HUES48 (cell line): ENCODE measurements around the gene PDE4D.

Source experiments
- H3K27ac ChIP-seq: one replicate; pipeline ENCODE4 v1.7.0; 2013; ENCODE audit warnings: low read depth, low read length, inconsistent platforms
- H3K27me3 ChIP-seq: 2 replicates; pipeline ENCODE4 v1.6.1; 2013; ENCODE audit warnings: mild to moderate bottlenecking, low read length; ENCODE audit not compliant: control insufficient read depth, insufficient read depth
- H3K36me3 ChIP-seq: 2 replicates; pipeline ENCODE4 v1.6.1; 2013; ENCODE audit warnings: low read length; ENCODE audit not compliant: control insufficient read depth, insufficient read depth
- H3K4me1 ChIP-seq: 2 replicates; pipeline ENCODE4 v1.6.1; 2013; ENCODE audit warnings: mild to moderate bottlenecking, low read length; ENCODE audit not compliant: control insufficient read depth, insufficient read depth
- H3K4me3 ChIP-seq: 2 replicates; pipeline ENCODE4 v1.5.1; 2013; ENCODE audit warnings: mild to moderate bottlenecking, low read depth, low read length
- H3K9ac ChIP-seq: 2 replicates; pipeline ENCODE4 v1.6.1; 2013; ENCODE audit warnings: mild to moderate bottlenecking, low read depth, low read length, moderate library complexity
- H3K9me3 ChIP-seq: 2 replicates; pipeline ENCODE4 v1.6.1; 2013; ENCODE audit warnings: low read length; ENCODE audit not compliant: control insufficient read depth, insufficient read depth

The PDE4D gene

DNA sequence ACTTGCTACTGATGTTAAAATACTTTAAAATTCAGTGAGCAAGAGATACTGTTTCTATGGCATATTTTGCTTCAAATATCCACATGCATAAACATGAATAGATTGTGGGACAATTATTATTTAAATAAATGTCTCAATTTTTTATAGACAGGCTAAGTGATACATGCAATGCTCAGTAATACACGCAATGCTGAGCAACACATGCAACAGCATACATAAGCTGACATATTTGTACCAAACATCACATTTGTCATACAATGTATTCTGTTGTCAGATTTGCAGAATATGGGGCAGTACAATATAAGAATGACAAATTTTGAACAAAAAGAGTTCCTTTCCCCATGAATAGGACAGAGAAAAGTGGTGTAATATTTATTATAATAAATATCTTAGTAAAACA lies 155.5 kb downstream of the PDE4D start:
- no peak overlapping the region for H3K9ac ChIP-seq
- H3K4me3 ChIP-seq = no peak overlapping the region
- H3K27ac ChIP-seq = no peak overlapping the region
- no peaks in the 10 kb centered on the region for H3K27me3 ChIP-seq
- H3K36me3 ChIP-seq = no peaks in the 10 kb centered on the region
- H3K4me1 ChIP-seq = no peaks in the 10 kb centered on the region
- H3K9me3 ChIP-seq = no peaks in the 10 kb centered on the region

DNA sequence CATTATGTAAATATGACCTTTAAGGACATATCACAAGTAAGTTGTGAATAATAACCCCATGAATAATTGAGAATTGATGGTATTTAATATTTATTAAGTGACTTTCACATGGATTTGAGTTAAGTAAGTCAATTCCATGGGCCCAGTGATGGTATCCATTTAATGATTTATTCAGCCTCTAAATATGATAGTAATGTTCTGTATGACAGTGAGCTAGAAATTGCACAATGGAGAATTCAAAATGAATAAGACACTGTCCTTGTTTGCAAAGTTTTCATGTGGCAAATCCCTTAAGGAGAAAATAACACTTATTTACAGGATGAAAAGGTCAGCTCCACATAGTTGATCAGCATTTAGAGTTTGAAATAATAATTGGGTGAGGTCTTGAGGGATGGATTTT lies 160.7 kb downstream of the PDE4D start:
- Histone ChIP-seq H3K9me3 (no peaks in the 10 kb centered on the region), H3K4me1 (no peaks in the 10 kb centered on the region), H3K27me3 (no peaks in the 10 kb centered on the region), H3K36me3 (no peaks in the 10 kb centered on the region), H3K9ac (no peak overlapping the region), H3K27ac (no peak overlapping the region), H3K4me3 (no peak overlapping the region)

DNA sequence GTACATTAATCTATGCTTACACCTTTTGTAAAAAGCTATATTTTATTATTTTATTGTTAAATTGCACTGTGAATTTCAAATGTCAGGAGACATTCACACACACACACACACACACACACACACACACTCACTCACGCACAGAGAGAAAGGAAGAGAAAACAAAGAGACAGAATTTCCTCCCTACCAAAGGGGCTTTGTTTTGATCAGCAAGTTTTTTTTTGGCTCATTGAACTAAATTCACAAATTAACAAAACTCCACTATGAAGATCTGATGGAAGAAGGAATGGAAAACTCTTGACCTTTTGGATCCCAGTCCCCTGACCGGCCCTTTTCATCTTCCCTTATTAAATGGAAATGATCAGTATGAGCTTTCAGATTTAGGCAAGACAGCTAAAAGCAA lies 161.2 kb downstream of the PDE4D start:
- no peaks in the 10 kb centered on the region for H3K4me1 ChIP-seq
- H3K9me3 ChIP-seq = no peaks in the 10 kb centered on the region
- no peaks in the 10 kb centered on the region for H3K36me3 ChIP-seq
- no peak overlapping the region for H3K9ac ChIP-seq
- no peaks in the 10 kb centered on the region for H3K27me3 ChIP-seq
- H3K27ac ChIP-seq = no peak overlapping the region
- no peak overlapping the region for H3K4me3 ChIP-seq

DNA sequence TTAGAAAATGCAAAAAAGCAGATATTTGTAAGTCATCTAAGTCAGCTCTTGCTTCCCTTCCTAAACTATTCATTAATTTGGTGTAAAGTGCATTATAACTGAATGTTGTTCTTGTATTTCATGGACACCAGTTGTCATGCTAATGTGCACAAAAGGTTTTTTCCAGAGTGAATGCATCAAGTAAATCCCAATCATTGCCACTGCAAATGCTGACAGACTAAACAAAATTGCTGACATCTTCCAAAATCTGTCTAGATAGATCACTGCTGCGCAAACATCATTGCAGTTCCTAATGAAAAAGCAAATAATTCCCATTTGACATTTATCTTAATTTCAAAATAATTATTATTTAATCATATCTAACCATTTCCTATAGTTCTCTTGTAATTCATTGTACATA lies 161.7 kb downstream of the PDE4D start:
- no peak overlapping the region for H3K9ac ChIP-seq
- no peaks in the 10 kb centered on the region for H3K4me1 ChIP-seq
- H3K9me3 ChIP-seq = no peaks in the 10 kb centered on the region
- no peak overlapping the region for H3K27ac ChIP-seq
- H3K36me3 ChIP-seq = no peaks in the 10 kb centered on the region
- no peaks in the 10 kb centered on the region for H3K27me3 ChIP-seq
- no peak overlapping the region for H3K4me3 ChIP-seq

DNA sequence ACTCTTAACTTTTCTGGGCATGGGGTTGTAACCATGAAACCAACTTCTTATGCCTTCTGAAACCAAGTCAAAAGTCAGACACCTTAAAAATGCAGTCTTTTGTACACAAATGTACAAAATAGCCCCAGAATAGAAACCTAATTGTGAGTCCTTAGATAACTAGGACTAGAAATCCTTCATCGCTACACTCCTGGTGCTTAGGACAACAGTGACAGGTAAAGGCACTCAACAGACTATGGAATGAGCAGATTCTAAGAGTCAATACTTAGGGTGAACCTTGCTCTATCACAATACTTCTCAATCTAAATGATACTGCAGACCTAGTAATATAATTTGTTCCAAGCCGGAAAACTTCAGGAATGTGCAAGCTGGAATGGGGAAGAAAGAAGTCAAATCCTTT lies 163.7 kb downstream of the PDE4D start:
- H3K4me3 ChIP-seq = no peak overlapping the region
- no peaks in the 10 kb centered on the region for H3K27me3 ChIP-seq
- no peaks in the 10 kb centered on the region for H3K36me3 ChIP-seq
- H3K9me3 ChIP-seq = no peaks in the 10 kb centered on the region
- no peak overlapping the region for H3K27ac ChIP-seq
- no peak overlapping the region for H3K9ac ChIP-seq
- H3K4me1 ChIP-seq = peaks cover 6% of the 10 kb centered on the region; the same call in 1 of the 2 replicates

DNA sequence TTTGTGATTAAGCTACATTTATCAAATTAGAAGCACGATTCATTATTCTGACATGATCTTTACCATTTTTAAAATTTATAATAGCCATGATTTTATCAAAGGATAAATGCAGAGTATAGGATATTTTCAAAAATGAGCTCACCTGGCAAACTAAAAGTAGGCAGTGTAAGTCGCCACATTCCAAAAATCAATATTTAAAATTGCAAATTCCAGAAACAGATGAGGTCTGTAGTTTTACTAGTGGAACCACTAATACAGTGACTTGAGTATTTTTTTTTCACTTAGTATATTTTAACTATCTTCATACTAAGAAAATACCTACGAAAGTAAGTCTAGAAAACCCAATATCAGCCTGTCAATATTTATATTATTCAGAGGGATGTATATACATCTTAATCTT lies 164.2 kb downstream of the PDE4D start:
- H3K27ac ChIP-seq = no peak overlapping the region
- no peaks in the 10 kb centered on the region for H3K27me3 ChIP-seq
- H3K4me3 ChIP-seq = no peak overlapping the region
- peaks cover 8% of the 10 kb centered on the region; the same call in 1 of the 2 replicates for H3K4me1 ChIP-seq
- no peaks in the 10 kb centered on the region for H3K36me3 ChIP-seq
- no peak overlapping the region for H3K9ac ChIP-seq
- no peaks in the 10 kb centered on the region for H3K9me3 ChIP-seq

DNA sequence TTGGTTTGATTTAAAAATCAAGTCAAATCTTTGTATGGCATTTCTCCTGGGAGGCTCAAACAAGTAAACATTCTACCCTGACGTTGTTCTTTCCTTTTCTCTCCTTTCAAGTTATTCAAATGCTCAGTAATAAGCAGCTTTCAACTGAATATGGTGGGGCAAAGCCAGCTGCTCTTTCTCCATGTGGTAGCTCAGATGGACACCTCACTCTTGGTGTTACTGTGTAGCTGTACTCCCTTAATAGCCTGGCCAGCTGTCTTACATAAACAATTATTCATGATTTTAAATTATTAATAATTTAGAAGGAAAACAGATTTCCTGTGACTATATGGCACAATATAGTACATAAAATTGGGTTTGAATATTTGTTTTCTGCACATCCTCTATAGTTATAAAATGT lies 165.2 kb downstream of the PDE4D start:
- Histone ChIP-seq H3K36me3 (no peaks in the 10 kb centered on the region), H3K4me3 (no peak overlapping the region), H3K9ac (no peak overlapping the region), H3K4me1 (peaks cover 12% of the 10 kb centered on the region; the same call in 1 of the 2 replicates), H3K27me3 (no peaks in the 10 kb centered on the region), H3K9me3 (no peaks in the 10 kb centered on the region), H3K27ac (no peak overlapping the region)

DNA sequence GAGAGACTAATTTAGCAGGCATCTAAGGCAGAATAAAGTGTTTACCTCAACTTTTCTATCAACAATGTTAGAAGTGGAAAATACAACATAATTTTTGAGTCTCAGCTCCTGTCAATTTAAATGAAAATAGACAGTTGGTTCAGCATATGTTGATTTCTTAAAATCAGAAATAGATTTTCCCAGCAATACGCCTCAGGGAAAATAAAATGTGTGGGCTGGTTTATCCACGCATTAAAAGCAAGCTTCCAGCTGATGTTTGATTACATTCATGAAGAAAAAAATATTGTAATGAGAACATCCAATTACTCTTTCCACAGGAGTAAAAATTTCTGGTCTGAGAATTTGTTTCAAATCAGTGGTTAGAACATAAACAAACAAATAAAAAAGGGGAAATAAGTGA lies 166.3 kb downstream of the PDE4D start:
- Histone ChIP-seq H3K27me3 (no peaks in the 10 kb centered on the region), H3K9ac (no peak overlapping the region), H3K27ac (no peak overlapping the region), H3K36me3 (no peaks in the 10 kb centered on the region), H3K4me1 (peaks cover 12% of the 10 kb centered on the region; the same call in 1 of the 2 replicates), H3K4me3 (no peak overlapping the region), H3K9me3 (no peaks in the 10 kb centered on the region)

DNA sequence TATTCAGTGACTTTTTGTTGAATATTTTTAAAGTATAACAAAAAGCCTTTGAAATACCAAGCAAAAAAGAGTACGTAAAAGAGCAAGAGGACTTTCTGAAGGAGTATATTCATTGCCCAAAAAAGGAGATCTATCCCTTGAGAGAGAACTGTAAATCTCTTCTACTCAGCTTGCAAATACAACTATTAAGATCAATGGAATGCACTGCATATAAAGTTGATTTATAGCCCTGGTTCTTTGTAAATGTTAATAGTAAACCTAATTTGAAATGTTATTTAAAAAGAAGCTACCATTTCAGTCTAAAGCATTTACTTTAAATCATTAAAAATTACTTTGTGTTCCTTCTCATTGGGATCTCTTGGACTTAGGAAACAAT lies 168.1 kb downstream of the PDE4D start:
- no peaks in the 10 kb centered on the region for H3K9me3 ChIP-seq
- no peaks in the 10 kb centered on the region for H3K36me3 ChIP-seq
- no peak overlapping the region for H3K4me3 ChIP-seq
- no peaks in the 10 kb centered on the region for H3K27me3 ChIP-seq
- no peak overlapping the region for H3K27ac ChIP-seq
- H3K9ac ChIP-seq = no peak overlapping the region
- H3K4me1 ChIP-seq = peaks cover 21% of the 10 kb centered on the region

DNA sequence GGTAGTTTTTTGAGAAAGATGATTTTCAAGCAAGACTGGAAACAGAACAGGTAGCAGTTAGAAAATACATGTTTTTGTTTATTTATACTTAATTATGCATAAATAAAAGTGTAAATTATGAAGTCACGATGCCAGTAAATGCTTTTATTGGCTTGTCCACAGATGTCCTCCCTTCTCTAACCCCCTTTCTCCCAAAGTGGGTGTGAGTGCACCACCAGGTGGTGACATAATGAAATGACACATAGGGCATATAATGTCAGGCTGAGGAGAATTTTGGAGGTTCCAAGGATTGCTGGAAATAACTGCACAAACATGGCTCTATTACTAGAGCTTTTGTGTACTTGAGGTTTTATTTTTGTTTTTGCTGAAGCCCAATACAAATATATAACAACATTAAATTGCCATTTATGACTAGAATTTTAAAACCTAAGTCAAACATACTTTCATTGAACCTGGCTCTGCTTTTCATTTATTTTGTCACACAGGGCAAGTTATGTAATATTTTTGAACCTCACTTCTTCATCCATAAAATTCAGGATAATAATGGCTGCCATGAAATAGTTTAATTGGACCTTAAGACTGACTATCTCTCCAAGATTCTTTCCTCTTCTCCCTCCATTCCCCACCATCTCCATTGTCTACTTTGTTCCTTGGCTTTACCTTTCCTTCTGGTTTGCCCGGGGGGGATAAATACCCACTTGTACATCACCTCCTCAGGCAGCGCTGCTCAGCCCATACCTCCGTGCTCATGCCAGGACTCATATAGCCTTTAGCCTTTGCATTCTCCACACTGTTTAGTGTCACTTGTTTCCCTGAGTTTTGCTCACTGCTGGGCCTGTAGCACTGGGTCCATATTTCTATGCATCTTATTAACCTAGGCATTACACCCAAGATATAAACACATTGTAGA lies 168.8 kb downstream of the PDE4D start:
- Histone ChIP-seq H3K4me3 (no peak overlapping the region), H3K9me3 (no peaks in the 10 kb centered on the region), H3K4me1 (peaks cover 21% of the 10 kb centered on the region), H3K36me3 (no peaks in the 10 kb centered on the region), H3K27me3 (no peaks in the 10 kb centered on the region), H3K27ac (no peak overlapping the region), H3K9ac (no peak overlapping the region)

DNA sequence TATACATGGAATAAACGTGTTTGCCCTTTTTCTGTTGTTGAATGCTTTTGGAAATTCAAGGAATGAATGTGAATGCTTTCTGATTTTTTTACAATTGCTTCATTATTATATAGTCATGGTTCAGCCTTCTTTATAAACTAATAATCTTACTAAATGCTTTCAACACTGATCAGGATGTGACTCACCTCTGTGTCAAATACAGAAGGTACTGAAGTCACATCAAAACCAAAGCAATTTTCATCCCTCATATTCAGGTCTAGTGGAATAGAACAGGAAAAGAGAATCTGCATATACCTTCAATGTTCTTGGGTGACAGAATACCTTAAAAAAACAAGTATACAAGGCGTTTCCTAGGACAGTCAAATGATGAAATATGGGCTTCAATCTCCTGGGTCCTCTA lies 170.7 kb downstream of the PDE4D start:
- Histone ChIP-seq H3K27me3 (no peaks in the 10 kb centered on the region), H3K4me3 (no peak overlapping the region), H3K4me1 (peaks cover 21% of the 10 kb centered on the region), H3K27ac (no peak overlapping the region), H3K36me3 (no peaks in the 10 kb centered on the region), H3K9ac (no peak overlapping the region), H3K9me3 (no peaks in the 10 kb centered on the region)
